ENCODE measurements around the gene DCLRE1B. TPM values are rescaled to one million over a fixed set of nuclear protein-coding genes. Genes with fewer than 3 reads are reported as not detected.

DCLRE1B gene
- total RNA-seq, 1 donor from 2014 or later = 6.1 TPM

DNA sequence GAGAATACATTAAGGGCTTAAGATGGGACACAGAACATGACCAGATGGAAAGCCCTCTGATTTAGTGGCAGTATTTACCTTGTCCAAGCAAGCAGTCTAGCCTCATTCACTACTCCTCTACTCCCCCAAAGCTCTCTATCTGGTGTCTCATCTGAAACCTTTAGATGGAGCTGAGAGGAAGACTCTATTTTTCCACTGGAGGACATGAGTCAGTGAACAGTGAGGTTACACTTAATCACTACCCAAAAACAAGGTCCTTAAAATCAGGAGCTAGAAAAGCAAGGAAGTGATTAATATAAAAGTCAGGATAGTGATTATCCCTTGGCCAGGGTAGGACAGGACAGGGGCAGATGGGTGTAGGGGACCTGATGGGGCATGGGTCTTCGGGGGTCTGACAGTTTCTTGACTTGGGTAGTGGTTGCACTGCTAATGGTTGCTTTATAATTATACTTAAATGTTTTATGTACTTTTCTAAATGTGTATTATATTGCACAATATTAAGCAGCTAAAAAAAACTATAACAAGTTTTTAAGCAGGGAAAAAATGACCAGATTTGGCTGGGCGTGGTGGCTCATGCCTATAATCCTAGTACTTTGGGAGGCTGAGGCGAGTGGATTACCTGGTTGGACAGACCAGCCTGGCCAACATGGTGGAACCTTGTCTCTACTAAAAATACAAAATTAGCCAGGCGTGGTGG is 36.6 kb upstream of the DCLRE1B start:
- Mint-ChIP-seq H3K36me3 (ENCODE audit: unreplicated experiment) (no peaks in the 10 kb centered on the region), H3K4me1 (ENCODE audit: low read depth, unreplicated experiment) (no peaks in the 10 kb centered on the region), H3K27me3 (ENCODE audit: unreplicated experiment) (no peaks in the 10 kb centered on the region), H3K4me3 (ENCODE audit: unreplicated experiment) (no peak overlapping the region), H3K27ac (ENCODE audit: unreplicated experiment) (no peak overlapping the region), H3K9me3 (ENCODE audit: unreplicated experiment) (no peaks in the 10 kb centered on the region)
- no peak for DNase-seq
- TF ChIP-seq, protein P1, sequence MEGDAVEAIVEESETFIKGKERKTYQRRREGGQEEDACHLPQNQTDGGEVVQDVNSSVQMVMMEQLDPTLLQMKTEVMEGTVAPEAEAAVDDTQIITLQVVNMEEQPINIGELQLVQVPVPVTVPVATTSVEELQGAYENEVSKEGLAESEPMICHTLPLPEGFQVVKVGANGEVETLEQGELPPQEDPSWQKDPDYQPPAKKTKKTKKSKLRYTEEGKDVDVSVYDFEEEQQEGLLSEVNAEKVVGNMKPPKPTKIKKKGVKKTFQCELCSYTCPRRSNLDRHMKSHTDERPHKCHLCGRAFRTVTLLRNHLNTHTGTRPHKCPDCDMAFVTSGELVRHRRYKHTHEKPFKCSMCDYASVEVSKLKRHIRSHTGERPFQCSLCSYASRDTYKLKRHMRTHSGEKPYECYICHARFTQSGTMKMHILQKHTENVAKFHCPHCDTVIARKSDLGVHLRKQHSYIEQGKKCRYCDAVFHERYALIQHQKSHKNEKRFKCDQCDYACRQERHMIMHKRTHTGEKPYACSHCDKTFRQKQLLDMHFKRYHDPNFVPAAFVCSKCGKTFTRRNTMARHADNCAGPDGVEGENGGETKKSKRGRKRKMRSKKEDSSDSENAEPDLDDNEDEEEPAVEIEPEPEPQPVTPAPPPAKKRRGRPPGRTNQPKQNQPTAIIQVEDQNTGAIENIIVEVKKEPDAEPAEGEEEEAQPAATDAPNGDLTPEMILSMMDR (IDR thresholded peaks at IDR 0.05; ENCODE audit: partially characterized antibody, unreplicated experiment) = no peak

DNA sequence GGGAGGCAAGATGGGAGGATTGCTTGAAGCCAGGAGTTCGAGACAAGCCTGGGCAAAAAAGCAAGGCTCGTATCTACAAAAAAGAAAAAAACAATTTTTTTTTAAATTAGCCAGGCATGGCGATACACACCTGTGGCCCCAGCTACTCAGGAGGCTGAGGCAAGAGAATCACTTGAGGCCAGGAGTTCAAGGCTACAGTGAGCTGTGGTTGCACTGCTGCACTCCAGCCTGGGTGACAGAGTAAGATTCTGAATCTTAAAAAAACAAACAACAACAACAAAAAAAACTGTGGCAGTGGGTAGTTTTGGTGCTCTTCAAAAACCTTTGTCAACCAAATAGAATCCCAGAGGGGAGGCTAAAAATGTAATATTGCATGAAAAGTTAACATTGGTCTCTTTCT is 34.3 kb upstream of the DCLRE1B start:
- Mint-ChIP-seq H3K36me3 (ENCODE audit: unreplicated experiment) (no peaks in the 10 kb centered on the region), H3K9me3 (ENCODE audit: unreplicated experiment) (no peaks in the 10 kb centered on the region), H3K27ac (ENCODE audit: unreplicated experiment) (no peak overlapping the region), H3K4me3 (ENCODE audit: unreplicated experiment) (no peak overlapping the region), H3K27me3 (ENCODE audit: unreplicated experiment) (no peaks in the 10 kb centered on the region), H3K4me1 (ENCODE audit: low read depth, unreplicated experiment) (no peaks in the 10 kb centered on the region)
- TF ChIP-seq, protein P1 (IDR thresholded peaks at IDR 0.05; ENCODE audit: partially characterized antibody, unreplicated experiment) = no peak
- no peak for DNase-seq

DNA sequence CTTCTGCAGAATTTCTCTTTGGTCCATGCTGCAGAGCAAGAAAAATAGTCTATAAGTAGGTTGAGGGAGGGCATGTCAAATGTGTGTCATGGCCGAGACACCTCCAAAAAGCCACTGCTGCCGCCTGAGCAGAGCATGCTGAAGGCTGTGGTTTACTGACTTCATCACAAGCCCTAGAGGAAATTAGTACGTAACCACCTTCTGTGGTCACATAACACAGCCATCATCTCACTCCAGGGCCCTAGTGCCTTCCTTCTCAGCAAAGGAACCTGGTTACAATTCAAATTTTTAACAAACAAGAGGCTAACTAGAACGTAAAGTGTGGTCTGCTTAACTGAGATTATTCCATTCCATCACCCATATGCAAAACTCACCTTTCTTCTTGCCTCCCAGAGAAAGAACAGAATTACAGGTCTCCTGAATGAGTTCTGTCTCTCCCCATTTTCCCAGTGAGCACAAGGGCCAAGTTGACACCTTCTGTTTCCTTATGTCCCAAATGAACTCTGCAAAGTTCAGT is 33.5 kb upstream of the DCLRE1B start, which contains the start of gene PTPN22:
Gene PTPN22, minus strand, starts transcription at position 116 of the 517 bp plus-strand sequence.
- Mint-ChIP-seq H3K36me3 (ENCODE audit: unreplicated experiment) (no peaks in the 10 kb centered on the region), H3K27ac (ENCODE audit: unreplicated experiment) (no peak within 1 kb of the TSS), H3K4me3 (ENCODE audit: unreplicated experiment) (no peak within 1 kb of the TSS), H3K27me3 (ENCODE audit: unreplicated experiment) (no peaks in the 10 kb centered on the region), H3K4me1 (ENCODE audit: low read depth, unreplicated experiment) (no peaks in the 10 kb centered on the region), H3K9me3 (ENCODE audit: unreplicated experiment) (no peaks in the 10 kb centered on the region)
- DNase-seq = no peak
- TF ChIP-seq, protein P1 (IDR thresholded peaks at IDR 0.05; ENCODE audit: partially characterized antibody, unreplicated experiment) = no peak

DNA sequence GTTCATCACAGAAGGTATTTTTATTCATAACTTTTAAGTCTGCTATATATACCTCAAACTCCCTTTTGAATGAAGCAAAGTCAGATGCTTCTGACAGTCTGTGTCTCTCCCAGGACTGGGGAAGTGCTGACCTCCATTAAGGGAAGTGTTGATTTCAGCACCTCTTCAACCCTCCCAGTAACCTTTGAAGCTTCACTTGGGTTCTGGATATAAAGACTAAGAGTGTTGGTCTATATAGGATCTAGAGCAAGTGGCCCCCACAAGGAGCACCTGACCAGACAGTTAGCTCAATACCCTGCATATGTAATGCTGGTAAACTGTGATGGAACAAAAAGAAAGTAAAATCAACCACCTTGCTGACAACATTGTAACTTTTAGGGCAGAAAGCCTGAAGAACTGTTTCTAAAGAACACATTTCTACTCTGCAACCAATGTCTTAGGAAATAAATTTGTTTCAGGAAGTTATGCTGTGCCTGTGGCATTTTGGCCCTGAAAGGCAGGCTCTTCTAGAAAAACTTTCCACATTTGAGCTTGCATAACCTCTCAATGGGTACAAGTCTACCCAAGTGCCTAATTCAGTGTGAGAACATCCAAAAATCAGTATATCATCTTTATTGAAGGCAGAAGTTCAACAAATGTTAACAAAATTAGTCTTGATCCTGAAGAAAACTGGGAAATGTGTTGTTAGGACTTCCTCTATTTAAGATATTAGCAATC is 32.7 kb upstream of the DCLRE1B start:
- no peak overlapping the region for H3K4me3 Mint-ChIP-seq (ENCODE audit: unreplicated experiment)
- no peak for DNase-seq
- no peaks in the 10 kb centered on the region for H3K27me3 Mint-ChIP-seq (ENCODE audit: unreplicated experiment)
- TF ChIP-seq, protein P1 (IDR thresholded peaks at IDR 0.05; ENCODE audit: partially characterized antibody, unreplicated experiment) = no peak
- no peaks in the 10 kb centered on the region for H3K36me3 Mint-ChIP-seq (ENCODE audit: unreplicated experiment)
- H3K4me1 Mint-ChIP-seq (ENCODE audit: low read depth, unreplicated experiment) = no peaks in the 10 kb centered on the region
- no peaks in the 10 kb centered on the region for H3K9me3 Mint-ChIP-seq (ENCODE audit: unreplicated experiment)
- H3K27ac Mint-ChIP-seq (ENCODE audit: unreplicated experiment) = no peak overlapping the region

Data from glutamatergic neuron (in vitro differentiated cells).